ENCODE data around the gene KIAA0232.

- TF ChIP-seq, protein P1, sequence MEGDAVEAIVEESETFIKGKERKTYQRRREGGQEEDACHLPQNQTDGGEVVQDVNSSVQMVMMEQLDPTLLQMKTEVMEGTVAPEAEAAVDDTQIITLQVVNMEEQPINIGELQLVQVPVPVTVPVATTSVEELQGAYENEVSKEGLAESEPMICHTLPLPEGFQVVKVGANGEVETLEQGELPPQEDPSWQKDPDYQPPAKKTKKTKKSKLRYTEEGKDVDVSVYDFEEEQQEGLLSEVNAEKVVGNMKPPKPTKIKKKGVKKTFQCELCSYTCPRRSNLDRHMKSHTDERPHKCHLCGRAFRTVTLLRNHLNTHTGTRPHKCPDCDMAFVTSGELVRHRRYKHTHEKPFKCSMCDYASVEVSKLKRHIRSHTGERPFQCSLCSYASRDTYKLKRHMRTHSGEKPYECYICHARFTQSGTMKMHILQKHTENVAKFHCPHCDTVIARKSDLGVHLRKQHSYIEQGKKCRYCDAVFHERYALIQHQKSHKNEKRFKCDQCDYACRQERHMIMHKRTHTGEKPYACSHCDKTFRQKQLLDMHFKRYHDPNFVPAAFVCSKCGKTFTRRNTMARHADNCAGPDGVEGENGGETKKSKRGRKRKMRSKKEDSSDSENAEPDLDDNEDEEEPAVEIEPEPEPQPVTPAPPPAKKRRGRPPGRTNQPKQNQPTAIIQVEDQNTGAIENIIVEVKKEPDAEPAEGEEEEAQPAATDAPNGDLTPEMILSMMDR (IDR thresholded peaks at IDR 0.05; ENCODE audit: borderline replicate concordance, extremely low read depth, low read length, poor library complexity, severe bottlenecking) = no peak
- no peak for TF ChIP-seq EZH2 (IDR thresholded peaks at IDR 0.05; ENCODE audit: borderline replicate concordance, low read depth, low read length, severe bottlenecking)
Measured at GRCh38 chr4:6763330-6763851, 19.1 kb upstream of the KIAA0232 start.
